D721Med (cell line): Measurements from ENCODE around the gene DLEC1.
A peak's percentile ranks its signal among the peaks of the same experiment; 100 is the strongest.
"Not testable (repeated sequence)": the region's sequence is repeated elsewhere in the genome, so short reads cannot be mapped to it uniquely, and the experiment has no call there.

Experiments used
- DNase-seq: peaks from one replicate; pipeline ENCODE4 v3.0.0; 2011; ENCODE audit warnings: low spot score; ENCODE audit not compliant: insufficient read length
- FAIRE-seq: peaks from 2 replicates; lab custom pipeline; 2011; peaks lifted over from hg19 to GRCh38; lab: Jason Lieb, UNC
- TF ChIP-seq, protein P1 (sequence below): IDR thresholded peaks from 2 replicates; pipeline ENCODE4 v1.5.1; 2012; ENCODE audit warnings: mild to moderate bottlenecking, control low read depth; ENCODE audit not compliant: insufficient read depth; ENCODE audit errors: missing control alignments

DLEC1 gene

DNA sequence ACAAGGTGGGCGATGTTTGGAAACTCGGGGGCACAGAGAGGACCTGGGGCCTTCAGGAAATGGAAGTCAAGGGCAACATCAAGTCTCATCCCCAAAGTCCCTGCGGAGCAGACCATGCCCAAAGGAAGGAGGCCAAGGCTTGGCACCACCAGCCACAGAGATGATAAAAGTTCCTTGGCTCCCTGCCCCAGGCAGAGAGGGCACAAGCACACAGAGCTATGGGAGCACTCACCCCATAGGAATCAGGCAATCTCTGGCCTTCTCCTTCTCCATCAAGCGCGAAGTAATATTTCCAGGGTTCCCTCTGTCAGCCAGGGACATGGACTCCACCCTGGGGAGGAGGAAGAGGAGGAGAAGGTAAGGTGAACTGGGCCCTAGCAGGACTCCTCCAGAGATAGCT lies 90.0 kb downstream of the DLEC1 start:
- TF ChIP-seq, protein P1, sequence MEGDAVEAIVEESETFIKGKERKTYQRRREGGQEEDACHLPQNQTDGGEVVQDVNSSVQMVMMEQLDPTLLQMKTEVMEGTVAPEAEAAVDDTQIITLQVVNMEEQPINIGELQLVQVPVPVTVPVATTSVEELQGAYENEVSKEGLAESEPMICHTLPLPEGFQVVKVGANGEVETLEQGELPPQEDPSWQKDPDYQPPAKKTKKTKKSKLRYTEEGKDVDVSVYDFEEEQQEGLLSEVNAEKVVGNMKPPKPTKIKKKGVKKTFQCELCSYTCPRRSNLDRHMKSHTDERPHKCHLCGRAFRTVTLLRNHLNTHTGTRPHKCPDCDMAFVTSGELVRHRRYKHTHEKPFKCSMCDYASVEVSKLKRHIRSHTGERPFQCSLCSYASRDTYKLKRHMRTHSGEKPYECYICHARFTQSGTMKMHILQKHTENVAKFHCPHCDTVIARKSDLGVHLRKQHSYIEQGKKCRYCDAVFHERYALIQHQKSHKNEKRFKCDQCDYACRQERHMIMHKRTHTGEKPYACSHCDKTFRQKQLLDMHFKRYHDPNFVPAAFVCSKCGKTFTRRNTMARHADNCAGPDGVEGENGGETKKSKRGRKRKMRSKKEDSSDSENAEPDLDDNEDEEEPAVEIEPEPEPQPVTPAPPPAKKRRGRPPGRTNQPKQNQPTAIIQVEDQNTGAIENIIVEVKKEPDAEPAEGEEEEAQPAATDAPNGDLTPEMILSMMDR: no peak
- FAIRE-seq (no peak), DNase-seq (no peak)

DNA sequence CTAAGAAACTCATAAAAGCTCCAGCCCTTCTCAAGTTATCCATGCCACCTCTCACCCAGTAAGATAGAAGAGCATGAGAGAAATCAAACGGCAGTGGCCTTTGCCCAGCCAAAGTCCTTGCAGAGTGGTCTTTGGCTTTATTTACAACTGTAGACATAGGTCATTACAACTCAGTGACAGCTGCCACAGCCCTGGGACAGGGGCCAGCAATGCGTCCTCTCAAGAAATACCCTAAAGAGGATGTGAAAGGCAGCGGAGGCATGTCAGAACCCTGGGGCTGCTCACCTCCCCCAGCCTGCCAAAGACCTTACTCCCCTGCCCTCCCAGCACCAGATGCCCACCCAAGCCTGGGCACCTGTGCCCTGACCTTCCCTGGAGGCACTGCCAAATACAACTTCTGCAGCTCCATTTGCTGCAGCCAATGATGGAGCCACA lies 91.6 kb downstream of the DLEC1 start:
- no peak for FAIRE-seq
- TF ChIP-seq, protein P1: no peak
- DNase-seq: no peak

DNA sequence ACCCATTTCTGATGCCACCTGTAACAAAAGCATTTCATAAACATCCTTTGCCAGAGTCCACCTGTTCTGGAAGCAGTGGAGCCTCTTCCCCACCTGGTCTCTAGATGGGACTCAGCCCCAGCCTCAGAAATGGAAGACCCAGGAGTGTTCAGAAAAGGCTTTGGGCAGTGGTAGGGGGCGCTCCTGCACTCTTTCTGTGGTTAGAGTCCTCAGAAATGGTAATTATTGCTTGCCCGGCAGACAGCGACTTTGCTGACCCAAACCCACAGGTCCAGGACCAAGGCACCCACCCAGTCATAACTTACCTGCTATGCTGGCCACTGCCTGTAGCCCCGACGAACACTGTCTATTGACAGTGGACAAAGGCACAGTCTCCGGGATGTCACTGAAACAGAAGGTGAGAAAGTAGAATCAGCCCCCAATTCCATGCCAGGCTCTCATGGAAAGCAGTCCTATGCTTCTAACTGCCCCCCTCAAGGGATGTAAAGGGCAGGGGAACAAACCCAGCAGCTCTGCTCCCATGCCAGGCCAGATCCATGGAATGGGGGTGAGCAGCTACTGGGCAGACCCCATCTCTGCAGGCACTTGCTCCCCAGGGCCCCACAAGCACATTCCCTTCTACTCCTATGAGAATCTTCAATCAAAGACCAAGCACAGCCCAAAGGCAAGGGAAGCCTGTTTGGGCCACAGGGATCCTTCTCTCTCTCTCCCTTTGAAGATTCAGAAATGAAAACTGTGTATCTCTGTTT lies 92.8 kb downstream of the DLEC1 start:
- no peak for FAIRE-seq
- TF ChIP-seq, protein P1: peak; percentile 51
- no peak for DNase-seq

DNA sequence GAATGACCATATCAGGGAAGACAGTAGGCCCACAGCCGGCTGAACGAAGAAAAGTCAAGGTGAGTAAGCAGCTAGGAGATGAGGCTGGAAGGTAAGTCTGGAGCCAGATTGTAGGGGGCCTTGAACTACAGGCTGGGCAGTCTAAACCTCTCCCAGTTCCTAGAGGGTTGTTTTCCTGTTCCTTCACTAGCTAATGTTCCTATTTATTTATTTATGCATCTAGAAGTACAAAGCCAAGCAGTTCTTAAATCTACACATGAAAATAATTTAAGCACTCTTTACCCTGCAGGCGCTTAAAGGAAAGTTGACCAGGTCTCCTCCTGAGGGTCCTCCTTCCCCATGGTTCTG lies 94.2 kb downstream of the DLEC1 start:
- DNase-seq: no peak
- no peak for FAIRE-seq
- TF ChIP-seq, protein P1: no peak

DNA sequence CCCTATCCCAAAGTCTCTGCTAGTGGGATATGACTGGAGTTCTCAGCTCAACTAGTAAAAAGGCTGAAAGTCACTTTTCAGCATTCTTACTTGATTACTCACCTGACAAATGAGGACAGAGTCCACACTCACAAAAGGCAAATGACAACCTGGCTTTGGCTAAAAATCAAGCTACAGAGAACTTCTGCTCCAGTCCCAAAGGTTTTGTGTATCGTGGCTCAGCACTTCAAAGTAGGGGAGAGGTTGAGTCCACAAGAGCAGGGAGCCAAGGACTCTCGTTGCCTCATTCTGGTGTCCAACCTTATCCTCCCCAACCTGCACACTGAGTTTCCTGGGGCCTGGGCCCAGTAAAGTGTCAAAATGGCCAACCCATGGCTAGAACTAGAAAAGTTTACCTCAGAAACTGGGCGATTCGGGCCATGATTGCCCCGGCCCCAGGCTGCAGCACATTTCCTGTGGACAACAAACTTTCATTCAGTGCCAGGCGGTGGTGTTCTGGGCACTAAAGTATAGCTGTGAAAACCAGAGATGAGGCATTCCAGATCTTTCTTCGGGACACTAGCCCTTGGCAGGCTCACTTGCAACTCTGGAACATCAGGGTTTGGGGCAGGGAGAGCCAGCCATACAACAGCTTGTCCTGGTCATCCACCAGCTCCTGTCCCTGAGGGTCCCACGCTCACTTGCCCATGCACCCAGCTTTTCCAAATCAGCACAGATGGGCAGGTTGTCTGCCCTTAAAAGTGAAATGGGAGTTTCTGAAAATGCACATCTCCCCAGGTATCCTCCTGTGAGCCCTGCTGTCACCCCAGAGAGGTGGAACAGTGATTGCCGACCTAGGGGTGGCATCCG lies 94.8 kb downstream of the DLEC1 start:
- no peak for FAIRE-seq
- DNase-seq: no peak
- TF ChIP-seq, protein P1: no peak

DNA sequence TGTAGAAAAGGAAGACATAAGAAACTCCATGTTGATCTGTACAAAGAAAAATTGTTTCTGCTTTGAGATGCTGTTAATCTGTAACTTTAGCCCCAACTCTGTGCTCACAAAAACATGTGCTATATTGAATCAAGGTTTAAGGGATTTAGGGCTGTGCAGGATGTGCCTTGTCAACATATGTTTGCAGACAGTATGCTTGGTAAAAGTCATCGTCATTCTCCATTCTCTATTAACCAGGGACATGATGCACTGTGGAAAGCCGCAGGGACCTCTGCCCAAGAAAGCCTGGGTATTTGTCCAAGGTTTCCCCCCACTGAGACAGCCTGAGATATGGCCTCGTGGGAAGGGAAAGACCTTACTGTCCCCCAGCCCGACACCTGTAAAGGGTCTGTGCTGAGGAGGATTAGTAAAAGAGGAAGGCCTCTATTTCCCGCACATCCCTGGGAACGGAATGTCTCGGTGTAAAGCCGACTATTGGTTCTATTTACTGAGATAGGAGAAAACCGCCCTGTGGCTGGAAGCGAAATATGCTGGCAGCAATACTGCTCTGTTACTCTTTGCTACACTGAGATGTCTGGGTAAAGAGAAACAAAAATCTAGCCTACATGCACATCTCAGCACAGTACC lies 95.6 kb downstream of the DLEC1 start:
- not testable (repeated sequence) for DNase-seq, FAIRE-seq

DNA sequence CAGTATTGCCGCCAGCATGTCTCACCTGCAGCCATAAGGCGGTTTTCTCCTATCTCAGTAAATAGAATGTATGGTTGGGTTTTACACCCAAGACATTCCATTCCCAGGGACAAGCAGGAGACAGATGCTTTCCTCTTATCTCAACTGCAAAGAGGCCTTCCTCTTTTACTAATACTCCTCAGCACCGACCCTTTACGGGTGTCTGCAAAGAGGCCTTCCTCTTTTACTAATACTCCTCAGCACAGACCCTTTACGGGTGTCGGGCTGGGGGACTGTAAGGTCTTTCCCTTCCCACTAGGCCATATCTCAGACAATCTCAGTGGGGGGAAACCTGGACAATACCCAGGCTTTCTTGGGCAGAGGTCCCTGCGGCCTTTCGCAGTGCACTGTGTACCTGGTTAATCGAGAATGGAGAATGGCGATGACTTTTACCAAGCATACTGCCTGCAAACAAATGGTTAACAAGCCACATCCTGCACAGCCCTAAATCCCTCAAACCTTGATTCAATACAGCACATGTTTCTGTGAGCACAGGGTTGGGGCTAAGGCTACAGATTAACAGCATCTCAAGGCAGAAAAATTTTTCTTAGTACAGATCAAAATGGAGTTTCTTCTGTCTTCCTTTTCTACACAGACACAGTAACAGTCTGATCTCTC lies 96.7 kb downstream of the DLEC1 start:
- FAIRE-seq, DNase-seq: not testable (repeated sequence)

DNA sequence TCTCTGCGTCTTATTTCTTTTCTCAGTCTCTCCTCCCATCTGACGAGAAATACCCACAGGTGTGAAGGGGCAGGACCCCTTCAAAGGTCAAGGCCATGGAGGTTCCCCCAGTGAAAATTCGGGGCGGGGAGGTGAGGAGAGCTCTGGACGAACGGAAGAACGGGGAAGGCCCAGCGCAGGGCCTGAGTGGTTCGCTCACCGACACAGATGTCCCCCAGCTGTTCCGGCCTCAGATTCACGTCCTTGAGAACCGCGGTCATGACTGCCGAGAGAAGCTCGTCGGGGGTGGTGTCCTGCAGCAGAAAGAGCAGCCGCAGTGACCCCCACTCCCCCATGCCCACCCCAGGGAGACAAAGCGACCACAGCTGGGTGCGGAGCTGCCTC lies 97.4 kb downstream of the DLEC1 start:
- no peak for FAIRE-seq
- TF ChIP-seq, protein P1: no peak
- DNase-seq: no peak
